Measurements from ENCODE around the gene TTC16.

DNA sequence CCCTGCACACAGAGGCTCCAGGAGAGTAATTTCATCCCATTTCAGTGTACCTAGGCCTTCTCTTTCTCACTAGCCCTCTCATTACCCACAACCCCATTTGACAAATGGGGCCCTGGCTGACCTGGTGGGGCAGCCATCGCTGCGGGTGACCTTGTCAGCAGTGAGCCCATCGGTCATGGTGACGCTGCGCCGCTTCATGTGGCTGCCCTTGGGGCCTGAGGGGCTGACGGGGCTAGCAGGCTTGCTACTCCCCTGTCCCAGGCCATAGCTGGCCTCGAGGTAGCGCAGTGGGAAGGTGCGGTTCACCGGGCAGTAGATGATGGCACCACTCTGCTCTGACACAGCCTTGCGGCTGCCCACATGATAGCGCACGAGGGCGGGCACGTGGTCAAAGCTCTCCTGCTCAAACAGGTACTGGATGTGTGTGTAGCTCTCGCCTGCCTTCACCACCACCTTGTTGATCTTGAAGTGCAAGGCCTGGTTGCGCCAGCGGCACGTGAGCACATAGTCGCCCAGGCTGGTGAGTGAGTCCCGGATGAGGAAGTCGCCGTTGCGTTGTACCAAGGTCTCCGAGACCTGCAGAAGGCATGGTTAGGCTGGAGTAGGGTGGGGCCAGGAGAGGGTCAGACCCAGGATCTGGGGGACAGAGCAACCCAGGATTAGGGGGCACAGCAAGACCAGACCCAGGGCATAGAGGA lies 33.4 kb downstream of the TTC16 start:
- TF ChIP-seq, protein P1, sequence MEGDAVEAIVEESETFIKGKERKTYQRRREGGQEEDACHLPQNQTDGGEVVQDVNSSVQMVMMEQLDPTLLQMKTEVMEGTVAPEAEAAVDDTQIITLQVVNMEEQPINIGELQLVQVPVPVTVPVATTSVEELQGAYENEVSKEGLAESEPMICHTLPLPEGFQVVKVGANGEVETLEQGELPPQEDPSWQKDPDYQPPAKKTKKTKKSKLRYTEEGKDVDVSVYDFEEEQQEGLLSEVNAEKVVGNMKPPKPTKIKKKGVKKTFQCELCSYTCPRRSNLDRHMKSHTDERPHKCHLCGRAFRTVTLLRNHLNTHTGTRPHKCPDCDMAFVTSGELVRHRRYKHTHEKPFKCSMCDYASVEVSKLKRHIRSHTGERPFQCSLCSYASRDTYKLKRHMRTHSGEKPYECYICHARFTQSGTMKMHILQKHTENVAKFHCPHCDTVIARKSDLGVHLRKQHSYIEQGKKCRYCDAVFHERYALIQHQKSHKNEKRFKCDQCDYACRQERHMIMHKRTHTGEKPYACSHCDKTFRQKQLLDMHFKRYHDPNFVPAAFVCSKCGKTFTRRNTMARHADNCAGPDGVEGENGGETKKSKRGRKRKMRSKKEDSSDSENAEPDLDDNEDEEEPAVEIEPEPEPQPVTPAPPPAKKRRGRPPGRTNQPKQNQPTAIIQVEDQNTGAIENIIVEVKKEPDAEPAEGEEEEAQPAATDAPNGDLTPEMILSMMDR (IDR thresholded peaks at IDR 0.05), result no peak
- no peak for TF ChIP-seq POLR2A (IDR thresholded peaks at IDR 0.05)
